ENCODE measurements around the gene MACROD1.

Gene MACROD1

GRCh38 chr11:64165842-64166635, at the start of gene MACROD1:
Gene MACROD1, minus strand, starts transcription at chr11:64166113. Its CDS starts 119 bp downstream, at chr11:64165994.
- DNase-seq (ENCODE audit: low read depth in 2 of 2): peak; percentile 36 to 50

- DNase-seq (ENCODE audit: low read depth in 2 of 2): no peak
These were observed 45.4 kb upstream of the MACROD1 start for GRCh38 chr11:64211181-64211872.

- no peak for DNase-seq (ENCODE audit: low read depth in 2 of 2)
These were observed 44.5 kb upstream of the MACROD1 start for GRCh38 chr11:64210301-64211020.

GRCh38 chr11:64209563-64209843, 43.6 kb upstream of the MACROD1 start:
- DNase-seq (ENCODE audit: low read depth in 2 of 2): no peak

- DNase-seq (ENCODE audit: low read depth in 2 of 2): no peak
These were observed 43.1 kb upstream of the MACROD1 start for GRCh38 chr11:64208796-64209562.

GRCh38 chr11:64208086-64208795, 42.3 kb upstream of the MACROD1 start:
- no peak for DNase-seq (ENCODE audit: low read depth in 2 of 2)

GRCh38 chr11:64207256-64208085, 41.6 kb upstream of the MACROD1 start:
- peak; percentile 21 to 24 for DNase-seq (ENCODE audit: low read depth in 2 of 2)

GRCh38 chr11:64206457-64207255, 40.7 kb upstream of the MACROD1 start, which contains the start of gene FERMT3:
Gene FERMT3, plus strand, starts transcription at chr11:64206721. Its CDS starts 644 bp downstream, at chr11:64207365.
- no peak for DNase-seq (ENCODE audit: low read depth in 2 of 2)

- DNase-seq (ENCODE audit: low read depth in 2 of 2): peak; percentile 81 to 84
These were observed 38.6 kb upstream of the MACROD1 start for GRCh38 chr11:64204464-64204989.

GRCh38 chr11:64204080-64204440, 38.1 kb upstream of the MACROD1 start:
- DNase-seq (ENCODE audit: low read depth in 2 of 2): no peak

GRCh38 chr11:64203421-64204079, 37.6 kb upstream of the MACROD1 start:
- no peak for DNase-seq (ENCODE audit: low read depth in 2 of 2)

GRCh38 chr11:64202992-64203391, 37.1 kb upstream of the MACROD1 start:
- DNase-seq (ENCODE audit: low read depth in 2 of 2): no peak

- DNase-seq (ENCODE audit: low read depth in 2 of 2): no peak
These were observed 35.6 kb upstream of the MACROD1 start for GRCh38 chr11:64201543-64201942.

GRCh38 chr11:64198511-64198910, 32.6 kb upstream of the MACROD1 start:
- no peak for DNase-seq (ENCODE audit: low read depth in 2 of 2)

- DNase-seq (ENCODE audit: low read depth in 2 of 2): no peak
These were observed 30.7 kb upstream of the MACROD1 start for GRCh38 chr11:64196626-64197025.

- DNase-seq (ENCODE audit: low read depth in 2 of 2): no peak
These were observed 26.5 kb upstream of the MACROD1 start for GRCh38 chr11:64192434-64192833.

- DNase-seq (ENCODE audit: low read depth in 2 of 2): no peak
These were observed 20.7 kb upstream of the MACROD1 start for GRCh38 chr11:64186492-64187165.
